NCI-H446 treated with DMSO at 0.1 percent for 48 hours (cell line): ENCODE results near the gene MOB3A.
A peak's percentile ranks its signal among the peaks of the same experiment; 100 is the strongest.

Experiments used
- DNase-seq: peaks from one replicate; lab custom pipeline; 2025; lab: John Stamatoyannopoulos, UW

Gene MOB3A

GRCh38 chr19:2059422-2060201 is 36.5 kb downstream of the MOB3A start:
- DNase-seq, result no peak

- DNase-seq, result no peak
These were observed 37.3 kb downstream of the MOB3A start for GRCh38 chr19:2058570-2059421.

- no peak for DNase-seq
These were observed 38.3 kb downstream of the MOB3A start for GRCh38 chr19:2057484-2058469.

- no peak for DNase-seq
These were observed 39.3 kb downstream of the MOB3A start for GRCh38 chr19:2056837-2057192.

GRCh38 chr19:2055931-2056836 is 39.9 kb downstream of the MOB3A start:
- no peak for DNase-seq

GRCh38 chr19:2054763-2055162 is 41.4 kb downstream of the MOB3A start:
- no peak for DNase-seq

GRCh38 chr19:2053601-2054389 is 42.3 kb downstream of the MOB3A start:
- DNase-seq, result no peak

- DNase-seq, result no peak
These were observed 44.1 kb downstream of the MOB3A start for GRCh38 chr19:2051773-2052704.

- DNase-seq, result peak; percentile 73
These were observed 44.9 kb downstream of the MOB3A start, which contains the start of gene MKNK2 for GRCh38 chr19:2050991-2051772. TSS of gene MKNK2 (minus strand) at chr19:2051244. CDS start at chr19:2050851, 393 bp downstream.

- no peak for DNase-seq
These were observed 45.7 kb downstream of the MOB3A start for GRCh38 chr19:2050349-2050990.

GRCh38 chr19:2049741-2050348 is 46.3 kb downstream of the MOB3A start:
- DNase-seq, result no peak

GRCh38 chr19:2048959-2049740 is 47.0 kb downstream of the MOB3A start:
- no peak for DNase-seq

- no peak for DNase-seq
These were observed 47.8 kb downstream of the MOB3A start for GRCh38 chr19:2048104-2048958.

GRCh38 chr19:2047449-2048103 is 48.5 kb downstream of the MOB3A start:
- no peak for DNase-seq

GRCh38 chr19:2047076-2047448 is 49.1 kb downstream of the MOB3A start:
- DNase-seq, result no peak
